Neural progenitor cell (in vitro differentiated cells): Measurements from ENCODE around the gene MT1A.

Experiments
- CTCF ChIP-seq: fragments of 200-600 bp; sonication (generic); IDR thresholded peaks from 2 replicates; pipeline ENCODE4 v1.5.1; 2017; ENCODE audit warnings: antibody characterized with exemption, mild to moderate bottlenecking
- EZH2 ChIP-seq: fragments of 200-600 bp; sonication (generic); IDR thresholded peaks from 2 replicates; pipeline ENCODE4 v1.6.1; 2017; ENCODE audit warnings: antibody characterized with exemption, mild to moderate bottlenecking, moderate library complexity
- EZH2phosphoT487 ChIP-seq: fragments of 200-600 bp; sonication (generic); IDR thresholded peaks from 2 replicates; pipeline ENCODE4 v1.6.1; 2017; ENCODE audit warnings: antibody characterized with exemption

- TF ChIP-seq EZH2phosphoT487 (peak; percentile 91), CTCF (no peak), EZH2 (peak; percentile 88)
These were observed 24.2 kb downstream of the MT1A start for GRCh38 chr16:56662357-56663354.
